NOMO-1 (cell line): ENCODE measurements around the gene CLDN16.

Experiments
- DNase-seq, 2 experiments: peaks; one replicate each; lab custom pipeline; 2025; ENCODE audit not compliant: unreplicated experiment in 2 of 2; lab: John Stamatoyannopoulos, UW

Gene CLDN16

GRCh38 chr3:190387578-190388213 is at the start of gene CLDN16:
Gene CLDN16 (plus strand): TSS chr3:190388163. CDS start chr3:190388330, 167 bp downstream.
- DNase-seq, result no peak

GRCh38 chr3:190338717-190339116 is 49.2 kb upstream of the CLDN16 start:
- DNase-seq, result no peak

- DNase-seq, result peak; percentile 15 to 73
Observed at GRCh38 chr3:190339130-190339529, 48.8 kb upstream of the CLDN16 start.

GRCh38 chr3:190340071-190340470 is 47.9 kb upstream of the CLDN16 start:
- no peak for DNase-seq

- DNase-seq, result no peak
Observed at GRCh38 chr3:190345027-190345821, 42.7 kb upstream of the CLDN16 start.

- no peak for DNase-seq
Observed at GRCh38 chr3:190345878-190346277, 42.1 kb upstream of the CLDN16 start.

GRCh38 chr3:190346541-190346940 is 41.4 kb upstream of the CLDN16 start:
- no peak for DNase-seq

GRCh38 chr3:190352861-190353457 is 35.0 kb upstream of the CLDN16 start:
- no peak for DNase-seq

- DNase-seq, result no peak
Observed at GRCh38 chr3:190356246-190356645, 31.7 kb upstream of the CLDN16 start.

- peak; percentile 56 to 84 for DNase-seq
Observed at GRCh38 chr3:190357468-190357867, 30.5 kb upstream of the CLDN16 start.

GRCh38 chr3:190359813-190360212 is 28.1 kb upstream of the CLDN16 start:
- DNase-seq, result no peak

GRCh38 chr3:190360228-190360627 is 27.7 kb upstream of the CLDN16 start:
- DNase-seq, result peak in 1 of 2 experiments; percentile 8

GRCh38 chr3:190361791-190362190 is 26.2 kb upstream of the CLDN16 start:
- no peak for DNase-seq

- DNase-seq, result no peak
Observed at GRCh38 chr3:190362258-190362657, 25.7 kb upstream of the CLDN16 start.

- DNase-seq, result no peak
Observed at GRCh38 chr3:190366133-190366532, 21.8 kb upstream of the CLDN16 start.

- DNase-seq, result no peak
Observed at GRCh38 chr3:190368881-190369280, 19.1 kb upstream of the CLDN16 start.

GRCh38 chr3:190369668-190370295 is 18.2 kb upstream of the CLDN16 start:
- DNase-seq, result no peak

GRCh38 chr3:190370369-190370768 is 17.6 kb upstream of the CLDN16 start:
- no peak for DNase-seq

- DNase-seq, result no peak
Observed at GRCh38 chr3:190371152-190371551, 16.8 kb upstream of the CLDN16 start.

GRCh38 chr3:190375246-190375645 is 12.7 kb upstream of the CLDN16 start:
- DNase-seq, result peak; percentile 60 to 97

GRCh38 chr3:190375671-190376070 is 12.3 kb upstream of the CLDN16 start:
- DNase-seq, result no peak
